ENCODE results near the gene PCDH20.
"Not testable (repeated sequence)": the region's sequence is repeated elsewhere in the genome, so short reads cannot be mapped to it uniquely, and the experiment has no call there.

PCDH20 gene

DNA sequence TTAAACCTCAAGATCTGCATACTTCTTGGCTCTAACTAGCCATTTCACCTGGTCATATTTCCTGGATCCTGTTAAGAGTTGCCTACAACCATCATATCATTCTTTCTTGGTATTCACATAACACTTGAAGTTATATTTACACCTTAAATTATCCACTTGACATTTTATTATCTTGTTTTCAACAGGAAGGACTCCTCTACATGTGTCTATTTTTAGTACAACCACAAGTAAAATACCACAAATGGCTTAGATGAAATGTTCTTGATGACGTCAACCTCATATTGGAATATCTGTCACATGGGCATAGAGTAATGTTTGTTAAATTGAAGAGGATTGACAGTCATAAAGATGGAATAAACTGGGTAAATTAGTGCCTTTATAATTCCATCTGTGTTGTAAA, 9.4 kb downstream of the PCDH20 start:
- TF ChIP-seq, protein P1, sequence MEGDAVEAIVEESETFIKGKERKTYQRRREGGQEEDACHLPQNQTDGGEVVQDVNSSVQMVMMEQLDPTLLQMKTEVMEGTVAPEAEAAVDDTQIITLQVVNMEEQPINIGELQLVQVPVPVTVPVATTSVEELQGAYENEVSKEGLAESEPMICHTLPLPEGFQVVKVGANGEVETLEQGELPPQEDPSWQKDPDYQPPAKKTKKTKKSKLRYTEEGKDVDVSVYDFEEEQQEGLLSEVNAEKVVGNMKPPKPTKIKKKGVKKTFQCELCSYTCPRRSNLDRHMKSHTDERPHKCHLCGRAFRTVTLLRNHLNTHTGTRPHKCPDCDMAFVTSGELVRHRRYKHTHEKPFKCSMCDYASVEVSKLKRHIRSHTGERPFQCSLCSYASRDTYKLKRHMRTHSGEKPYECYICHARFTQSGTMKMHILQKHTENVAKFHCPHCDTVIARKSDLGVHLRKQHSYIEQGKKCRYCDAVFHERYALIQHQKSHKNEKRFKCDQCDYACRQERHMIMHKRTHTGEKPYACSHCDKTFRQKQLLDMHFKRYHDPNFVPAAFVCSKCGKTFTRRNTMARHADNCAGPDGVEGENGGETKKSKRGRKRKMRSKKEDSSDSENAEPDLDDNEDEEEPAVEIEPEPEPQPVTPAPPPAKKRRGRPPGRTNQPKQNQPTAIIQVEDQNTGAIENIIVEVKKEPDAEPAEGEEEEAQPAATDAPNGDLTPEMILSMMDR (conservative IDR thresholded peaks at IDR 0.05; ENCODE audit: low read depth, low read length), result no peak
- DNase-seq (ENCODE audit: low read depth), result no peak
- no peak overlapping the region for H3K4me3 ChIP-seq (ENCODE audit: low read depth, low read length)

DNA sequence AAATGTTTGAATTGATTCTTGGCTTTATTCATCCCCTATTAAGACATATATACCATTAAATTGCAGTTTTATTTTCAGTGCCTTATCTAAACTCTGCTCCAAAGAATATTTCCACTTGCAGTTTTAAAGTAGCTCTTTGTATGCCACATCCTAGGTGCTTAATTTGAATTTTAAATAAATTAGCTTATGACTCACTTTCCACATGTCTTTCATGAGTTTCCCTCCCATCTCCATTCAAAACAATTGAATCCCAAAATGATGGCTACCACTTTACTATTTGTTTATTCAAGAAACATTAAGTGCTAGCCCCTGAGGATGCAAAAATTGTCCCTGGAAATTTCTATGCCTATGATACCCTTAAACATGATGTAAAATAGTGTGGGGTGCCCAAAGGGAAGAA, 19.5 kb downstream of the PCDH20 start:
- TF ChIP-seq, protein P1 (conservative IDR thresholded peaks at IDR 0.05; ENCODE audit: low read depth, low read length), result no peak
- H3K4me3 ChIP-seq (ENCODE audit: low read depth, low read length), result no peak overlapping the region
- DNase-seq (ENCODE audit: low read depth), result no peak

GRCh38 chr13:61391426-61391825, 24.2 kb downstream of the PCDH20 start:
- H3K4me3 ChIP-seq (ENCODE audit: low read depth, low read length), result no peak overlapping the region
- no peak for DNase-seq (ENCODE audit: low read depth)
- TF ChIP-seq, protein P1 (conservative IDR thresholded peaks at IDR 0.05; ENCODE audit: low read depth, low read length), result no peak

DNA sequence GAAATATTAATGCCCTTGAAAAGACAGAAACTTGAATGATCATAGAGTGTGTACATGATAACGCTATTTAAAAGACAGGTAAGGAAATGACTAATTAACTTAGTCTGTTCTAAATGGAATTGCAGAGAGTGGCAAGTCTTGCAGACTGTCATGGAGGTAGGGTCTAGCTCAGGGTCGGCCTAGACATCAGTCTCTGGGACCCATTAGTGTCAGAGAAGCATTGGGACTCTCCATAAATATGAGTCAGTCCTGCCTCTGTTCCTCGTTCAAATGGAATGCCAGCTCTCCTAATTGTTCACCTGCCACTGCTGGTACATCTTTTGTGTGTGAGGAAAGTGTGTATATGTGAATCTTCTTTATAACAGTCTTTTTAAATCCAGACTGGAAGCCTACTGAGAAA, 28.0 kb downstream of the PCDH20 start:
- TF ChIP-seq, protein P1 (conservative IDR thresholded peaks at IDR 0.05; ENCODE audit: low read depth, low read length), result no peak
- no peak for DNase-seq (ENCODE audit: low read depth)
- no peak overlapping the region for H3K4me3 ChIP-seq (ENCODE audit: low read depth, low read length)

DNA sequence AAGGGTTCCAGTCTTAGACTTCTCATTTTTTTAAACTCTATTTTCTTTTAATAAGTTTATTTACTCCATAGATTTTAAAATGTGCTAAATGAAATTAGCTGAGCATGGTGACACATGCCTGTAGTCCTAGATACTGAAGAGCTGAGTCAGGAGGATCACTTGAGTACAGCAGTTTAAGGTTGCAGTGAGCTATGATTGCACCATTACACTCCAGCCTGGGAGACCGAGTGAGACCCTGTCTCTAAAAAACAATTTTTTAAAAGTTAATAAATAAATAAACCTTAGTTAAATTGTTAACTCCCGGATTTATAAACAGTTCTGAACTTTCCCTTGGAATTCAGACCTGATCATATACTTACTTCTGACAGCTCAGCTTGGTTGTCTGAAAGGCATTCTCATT, 32.5 kb downstream of the PCDH20 start:
- H3K4me3 ChIP-seq (ENCODE audit: low read depth, low read length), result no peak overlapping the region
- TF ChIP-seq, protein P1 (conservative IDR thresholded peaks at IDR 0.05; ENCODE audit: low read depth, low read length), result no peak
- no peak for DNase-seq (ENCODE audit: low read depth)

DNA sequence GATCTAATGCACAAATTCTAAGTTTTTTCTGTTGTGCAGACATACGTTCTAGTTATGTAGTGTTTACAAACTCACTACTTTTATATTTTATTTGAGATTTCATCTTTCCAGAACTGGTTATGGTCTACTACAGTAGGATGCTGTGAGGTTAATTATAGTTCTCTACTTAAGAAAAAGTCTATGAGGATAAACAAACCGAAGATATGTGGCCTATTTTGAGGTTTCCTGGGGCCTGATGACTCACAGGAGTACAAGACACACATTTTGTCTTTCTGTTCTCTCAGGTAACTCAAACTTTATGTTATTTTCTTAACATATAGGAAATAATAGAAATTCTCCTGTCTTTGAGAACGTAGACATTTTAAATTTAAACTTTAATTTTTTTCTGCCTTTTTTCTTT, 45.1 kb downstream of the PCDH20 start:
- no peak for DNase-seq (ENCODE audit: low read depth)
- TF ChIP-seq, protein P1 (conservative IDR thresholded peaks at IDR 0.05; ENCODE audit: low read depth, low read length), result no peak

GRCh38 chr13:61364690-61365089, 51.0 kb downstream of the PCDH20 start:
- DNase-seq (ENCODE audit: low read depth); H3K4me3 ChIP-seq (ENCODE audit: low read depth, low read length): not testable (repeated sequence)

More for the DNA sequence above, 45.1 kb downstream of the PCDH20 start:
- H3K4me3 ChIP-seq (ENCODE audit: low read depth, low read length), result no peak overlapping the region

DNA sequence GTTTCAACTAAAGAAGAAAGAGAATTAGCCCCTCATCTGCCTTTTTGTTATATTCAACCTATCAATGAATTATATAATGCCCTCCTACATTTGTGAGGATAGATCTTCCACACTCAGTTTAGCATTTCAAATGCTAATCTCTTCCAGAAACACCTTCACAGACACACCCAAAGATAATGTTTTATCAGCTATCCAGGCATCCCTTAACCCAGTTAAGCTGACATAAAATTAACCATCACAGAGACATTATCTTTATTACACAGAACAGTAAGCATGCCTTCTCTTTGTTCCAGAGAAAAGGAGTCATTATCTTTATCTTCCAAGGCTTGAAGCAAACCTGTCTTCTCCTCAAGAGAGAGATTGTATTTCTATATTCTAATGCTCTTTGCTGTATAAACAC, 53.1 kb downstream of the PCDH20 start:
- TF ChIP-seq, protein P1 (conservative IDR thresholded peaks at IDR 0.05; ENCODE audit: low read depth, low read length), result no peak
- DNase-seq (ENCODE audit: low read depth), result no peak
- no peak overlapping the region for H3K4me3 ChIP-seq (ENCODE audit: low read depth, low read length)

All from choroid plexus epithelial cell (primary cell).